Stimulated activated CD4-positive, alpha-beta T cell treated with anti-CD3 and anti-CD28 coated beads, TNF-alpha, amount 100 ng/mL, for 48 hours (primary cell): Measurements from ENCODE around the gene IFI16.
"Not testable (repeated sequence)": the region's sequence is repeated elsewhere in the genome, so short reads cannot be mapped to it uniquely, and the experiment has no call there.

ENCODE experiments used
- DNase-seq, 3 donors: peaks; one replicate each; pipeline ENCODE4 v3.0.0-alpha.2; 2020; ENCODE audit warnings: low read depth in 3 of 3

IFI16 gene

GRCh38 chr1:159009704-159010361 is at the start of gene IFI16:
IFI16 (plus strand) TSS chr1:159009907; CDS start chr1:159014681, 4,774 bp downstream.
- peak in 1 of 3 donors; percentile 50 for DNase-seq

GRCh38 chr1:158961178-158961577 is 48.5 kb upstream of the IFI16 start:
- DNase-seq: no peak

GRCh38 chr1:158962983-158963382 is 46.7 kb upstream of the IFI16 start:
- no peak for DNase-seq

DNA sequence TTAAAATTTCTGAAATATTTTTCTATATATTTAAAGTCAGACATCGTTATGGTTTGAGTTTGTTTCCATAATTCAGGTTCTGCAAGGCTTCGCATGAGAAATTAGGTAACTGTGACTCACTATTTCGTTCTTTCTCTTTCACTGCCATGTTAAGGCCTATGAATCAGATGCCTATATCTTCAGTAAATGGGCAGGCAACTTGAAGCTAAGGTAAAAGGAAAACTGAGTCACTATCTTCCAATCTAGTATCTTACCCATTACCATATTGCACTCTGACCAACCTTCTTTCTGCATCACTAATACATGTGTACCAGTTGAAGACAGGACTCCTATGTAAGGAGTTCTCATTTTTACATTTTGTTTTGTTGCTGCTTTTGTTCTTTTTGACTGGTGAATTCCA is 40.5 kb upstream of the IFI16 start:
- DNase-seq: no peak

- DNase-seq: no peak
These were observed 39.9 kb upstream of the IFI16 start for GRCh38 chr1:158969855-158970254.

DNA sequence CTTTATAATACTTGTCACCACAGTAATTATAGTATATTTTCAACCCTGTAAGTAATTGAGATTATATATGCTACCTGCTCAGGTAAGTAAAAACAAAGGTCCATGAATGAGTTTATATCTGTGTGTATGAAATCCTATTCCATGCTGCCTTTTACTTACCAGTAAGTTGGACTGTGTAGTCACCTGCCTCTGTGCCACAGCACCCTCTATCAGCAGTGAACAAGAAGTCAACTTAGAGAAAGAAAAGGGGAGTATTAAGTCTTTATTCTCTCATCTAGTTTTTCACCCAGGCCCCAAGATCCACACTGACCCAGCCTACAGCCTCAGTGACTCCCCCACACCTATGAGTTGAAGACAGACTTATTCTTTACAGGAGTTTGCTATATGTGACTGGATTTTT is 36.9 kb upstream of the IFI16 start:
- no peak for DNase-seq

- no peak for DNase-seq
These were observed 33.5 kb upstream of the IFI16 start for GRCh38 chr1:158976219-158976618.

- DNase-seq: no peak
These were observed 31.0 kb upstream of the IFI16 start for GRCh38 chr1:158978730-158979129.

GRCh38 chr1:158979229-158979628 is 30.5 kb upstream of the IFI16 start:
- no peak for DNase-seq

DNA sequence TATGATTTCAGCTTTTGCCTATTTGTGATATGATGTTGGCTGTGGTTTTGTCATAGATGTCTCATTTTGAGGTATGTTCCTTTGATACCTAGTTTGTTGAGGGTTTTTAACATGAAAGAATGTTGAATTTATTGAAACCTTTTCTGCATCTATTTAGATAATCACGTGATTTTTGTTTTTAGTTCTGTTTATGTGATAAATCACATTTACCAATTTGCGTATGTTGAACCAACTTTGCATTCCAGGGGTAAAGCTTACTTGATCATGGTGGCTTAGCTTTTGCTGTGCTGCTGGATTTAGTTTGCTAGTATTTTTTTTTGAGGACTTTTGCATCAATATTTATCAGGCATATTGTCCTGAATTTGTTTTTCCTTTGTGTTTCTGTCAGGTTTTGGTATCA is 26.5 kb upstream of the IFI16 start:
- no peak for DNase-seq

GRCh38 chr1:158984386-158984785 is 25.3 kb upstream of the IFI16 start:
- no peak for DNase-seq

- no peak for DNase-seq
These were observed 20.3 kb upstream of the IFI16 start for GRCh38 chr1:158989424-158989823.

DNA sequence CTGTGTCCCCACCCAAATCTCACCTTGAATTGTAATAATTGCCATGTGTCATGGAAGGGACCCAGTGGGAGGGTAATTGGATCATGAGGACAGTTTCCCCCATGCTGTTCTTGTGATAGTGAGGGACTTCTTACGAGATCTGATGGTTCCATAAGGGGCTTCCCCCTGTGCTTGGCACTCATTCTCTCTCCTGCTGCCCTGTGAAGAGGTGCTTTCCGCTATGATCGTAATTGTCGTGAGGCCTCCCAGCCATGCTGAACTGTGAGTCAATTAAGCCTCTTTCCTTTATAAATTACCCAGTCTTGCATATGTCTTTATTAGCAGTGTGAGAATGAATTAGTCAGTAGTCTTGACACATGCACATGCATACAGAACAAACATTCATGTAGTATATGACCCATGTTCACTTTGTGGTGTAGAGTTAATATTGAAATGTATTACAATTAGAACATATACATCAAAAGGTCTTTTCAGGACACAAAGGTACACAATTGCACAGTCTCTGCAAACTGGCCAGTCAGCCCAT is 16.9 kb upstream of the IFI16 start:
- no peak for DNase-seq

DNA sequence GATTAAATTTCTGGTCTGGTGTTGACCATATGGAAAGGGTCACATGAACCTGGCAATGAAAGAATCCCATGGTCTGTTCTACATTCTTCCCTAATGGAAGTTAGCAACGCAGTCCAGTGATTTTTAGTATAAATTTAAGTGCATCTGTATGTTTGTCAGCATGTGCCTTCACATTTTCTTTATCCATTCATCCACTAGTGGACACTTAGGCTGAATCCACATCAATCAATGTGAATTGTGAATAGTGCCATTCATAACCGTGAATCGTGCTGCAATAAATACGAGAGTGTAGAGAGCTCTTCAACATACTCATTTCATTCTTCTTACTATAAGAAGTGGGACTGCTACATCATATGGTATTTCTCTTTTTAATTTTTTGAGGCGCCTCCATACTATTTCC is 12.7 kb upstream of the IFI16 start:
- DNase-seq: no peak

DNA sequence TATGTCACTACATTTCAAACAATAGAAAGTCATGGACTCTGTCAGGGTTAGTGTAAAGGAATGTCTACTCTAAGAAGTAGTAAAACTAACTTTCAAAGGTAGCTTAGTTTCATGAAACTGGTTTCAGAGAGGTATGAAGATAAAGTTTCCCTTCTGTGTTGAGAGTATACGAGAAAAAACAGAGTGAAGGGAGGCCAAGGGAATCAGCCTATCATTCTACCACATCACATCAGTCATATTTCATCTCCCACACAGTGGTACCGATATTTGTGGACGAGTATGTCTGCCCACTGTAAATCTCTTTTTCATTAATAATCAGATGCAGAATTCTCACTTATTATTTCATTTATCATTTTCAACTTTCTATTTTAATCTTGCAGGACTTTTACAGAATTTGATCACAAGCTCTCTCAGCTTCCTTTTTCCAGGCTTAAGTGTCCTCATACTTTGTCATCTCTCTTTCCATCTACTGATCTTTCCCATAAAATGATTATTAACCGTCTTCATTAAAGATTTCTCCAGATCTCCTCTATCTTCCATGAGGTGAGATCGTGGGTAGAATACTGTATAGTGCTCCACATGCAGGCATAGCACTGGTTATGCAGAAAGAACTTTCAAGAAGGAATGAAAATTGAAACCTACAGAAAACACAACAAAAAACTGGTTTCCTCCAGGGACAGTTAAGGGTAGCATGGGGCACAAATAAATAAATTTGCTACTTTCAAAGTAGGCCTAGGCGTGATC is 11.5 kb upstream of the IFI16 start:
- DNase-seq: no peak

DNA sequence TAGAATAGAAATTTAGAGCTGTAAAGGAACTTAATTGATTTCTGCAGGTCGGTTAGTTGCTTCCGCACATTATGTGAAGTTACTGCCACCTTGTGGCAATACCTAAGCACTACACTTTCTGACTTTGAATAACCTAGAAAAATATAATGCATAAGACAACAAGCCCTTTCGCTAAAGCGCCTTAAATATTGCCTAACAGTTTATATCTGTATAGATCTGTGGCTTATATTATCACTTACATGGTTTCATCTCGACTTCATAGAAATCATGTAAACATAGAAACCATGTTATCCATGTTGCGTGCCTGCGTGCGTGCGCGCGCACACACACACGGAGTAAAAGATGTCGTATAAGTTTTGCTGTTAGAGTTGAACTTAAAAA is 10.9 kb upstream of the IFI16 start:
- no peak for DNase-seq

- DNase-seq: no peak
These were observed 10.2 kb upstream of the IFI16 start for GRCh38 chr1:158999316-159000069.

DNA sequence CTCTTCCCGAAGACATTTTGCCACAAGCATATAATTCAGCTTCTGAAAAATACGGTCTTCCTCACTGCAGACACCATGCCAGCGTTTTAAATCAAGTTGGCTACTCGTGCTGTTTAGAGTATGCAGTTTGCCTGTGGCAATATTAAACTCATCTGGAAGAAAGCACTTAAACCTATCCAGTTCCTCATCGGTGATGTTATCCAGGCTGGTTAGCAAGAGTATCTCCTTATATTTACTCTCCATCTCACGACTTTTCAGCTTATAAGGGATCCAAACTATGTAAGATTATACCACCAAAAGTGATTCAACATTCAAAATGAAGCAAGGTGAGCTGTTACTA is 9.7 kb upstream of the IFI16 start:
- no peak for DNase-seq

GRCh38 chr1:159000625-159001024 is 9.1 kb upstream of the IFI16 start:
- DNase-seq: no peak

GRCh38 chr1:159005161-159005560 is 4.5 kb upstream of the IFI16 start:
- DNase-seq: no peak

GRCh38 chr1:159005676-159006075 is 4.0 kb upstream of the IFI16 start:
- no peak for DNase-seq

DNA sequence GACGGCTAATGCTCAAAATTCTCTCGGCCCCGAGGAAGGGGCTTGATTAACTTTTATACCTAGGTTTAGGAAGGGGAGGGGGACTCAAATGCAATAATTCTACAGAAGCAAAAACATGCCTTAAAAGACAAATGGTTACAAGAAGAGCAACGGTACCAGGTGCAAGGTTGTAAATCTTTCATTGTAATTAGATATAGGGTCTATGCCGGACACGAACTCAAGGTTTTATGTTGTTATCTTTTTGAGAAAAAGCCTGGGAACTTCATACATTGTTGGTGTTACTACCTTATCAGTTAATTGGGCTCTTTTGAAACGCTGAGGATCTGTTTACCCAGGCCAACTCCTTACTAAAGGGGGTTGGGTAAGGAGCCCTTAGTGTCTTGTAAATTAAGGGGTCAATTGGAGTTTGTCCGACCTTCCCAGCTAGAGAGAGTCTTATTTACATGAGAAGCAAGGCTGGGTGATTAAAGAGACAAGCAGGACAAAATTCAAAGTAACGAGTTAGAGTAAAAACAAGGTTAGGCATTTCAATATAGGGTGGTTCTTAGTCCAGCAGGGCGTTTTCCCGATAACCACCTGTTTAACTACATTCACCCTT is 3.4 kb upstream of the IFI16 start:
- not testable (repeated sequence) for DNase-seq
